H9 (cell line): ENCODE results near the gene AXIN2. TPM values are rescaled to one million over a fixed set of nuclear protein-coding genes. Genes with fewer than 3 reads are reported as not detected.

Experiments used
- DNase-seq: peaks from one replicate; pipeline ENCODE4 v3.0.0-alpha.2; 2017
- H2AFZ ChIP-seq: one replicate; pipeline ENCODE4 v1.6.1; 2013; ENCODE audit warnings: mild to moderate bottlenecking, low read length, control low read depth, moderate library complexity
- H2AK5ac ChIP-seq: 2 replicates; pipeline ENCODE4 v1.6.1; 2013; ENCODE audit warnings: low read length, control low read depth, mixed read lengths; ENCODE audit not compliant: insufficient read length
- H2BK120ac ChIP-seq: one replicate; pipeline ENCODE4 v1.6.1; 2013; ENCODE audit warnings: low read depth, mild to moderate bottlenecking, low read length, control low read depth, inconsistent platforms; ENCODE audit not compliant: poor library complexity, severe bottlenecking
- H2BK12ac ChIP-seq: 2 replicates; pipeline ENCODE4 v1.6.1; 2013; ENCODE audit warnings: low read length, control low read depth, mixed read lengths, low read depth; ENCODE audit not compliant: insufficient read length
- H2BK15ac ChIP-seq: 2 replicates; pipeline ENCODE4 v1.6.1; 2013; ENCODE audit warnings: low read depth, low read length, control low read depth
- H2BK20ac ChIP-seq: one replicate; pipeline ENCODE4 v1.6.1; 2013; ENCODE audit warnings: low read depth, mild to moderate bottlenecking, low read length, control low read depth, inconsistent platforms; ENCODE audit not compliant: poor library complexity, severe bottlenecking
- H2BK5ac ChIP-seq: 2 replicates; pipeline ENCODE4 v1.6.1; 2013; ENCODE audit warnings: low read length, control low read depth, mixed read lengths; ENCODE audit not compliant: insufficient read length
- H3K14ac ChIP-seq: 2 replicates; pipeline ENCODE4 v1.6.1; 2013; ENCODE audit warnings: low read length, control low read depth; ENCODE audit not compliant: insufficient read depth
- H3K18ac ChIP-seq: 2 replicates; pipeline ENCODE4 v1.6.1; 2013; ENCODE audit warnings: low read depth, mild to moderate bottlenecking, mixed read lengths, low read length, control low read depth; ENCODE audit not compliant: insufficient read length
- H3K23ac ChIP-seq: 2 replicates; pipeline ENCODE4 v1.6.1; 2013; ENCODE audit warnings: low read length, control low read depth, mixed read lengths, low read depth; ENCODE audit not compliant: insufficient read length
- H3K23me2 ChIP-seq: 2 replicates; pipeline ENCODE4 v1.6.1; 2013; ENCODE audit warnings: low read depth, mild to moderate bottlenecking, mixed read lengths, low read length, control low read depth; ENCODE audit not compliant: insufficient read length, poor library complexity, severe bottlenecking
- H3K27ac ChIP-seq: 2 replicates; pipeline ENCODE4 v1.5.1; 2013; ENCODE audit warnings: low read length, control low read depth, mixed read lengths, low read depth; ENCODE audit not compliant: insufficient read length
- H3K27me3 ChIP-seq: 2 replicates; pipeline ENCODE4 v1.6.1; 2013; ENCODE audit warnings: low read length, control low read depth, inconsistent platforms; ENCODE audit not compliant: insufficient read depth
- H3K4ac ChIP-seq: 2 replicates; pipeline ENCODE4 v1.6.1; 2013; ENCODE audit warnings: low read depth, mild to moderate bottlenecking, control low read depth, inconsistent platforms, low read length, moderate library complexity
- H3K4me1 ChIP-seq: 2 replicates; pipeline ENCODE4 v1.6.1; 2013; ENCODE audit warnings: low read length, control low read depth, inconsistent platforms; ENCODE audit not compliant: insufficient read depth
- H3K4me2 ChIP-seq: 2 replicates; pipeline ENCODE4 v1.6.1; 2013; ENCODE audit warnings: low read length, control low read depth, mixed read lengths; ENCODE audit not compliant: insufficient read length, insufficient read depth
- H3K56ac ChIP-seq: 2 replicates; pipeline ENCODE4 v1.6.1; 2013; ENCODE audit warnings: low read depth, mild to moderate bottlenecking, mixed read lengths, low read length, control low read depth; ENCODE audit not compliant: insufficient read length
- H3K79me1 ChIP-seq: 2 replicates; pipeline ENCODE4 v1.6.1; 2013; ENCODE audit warnings: low read depth, mild to moderate bottlenecking, moderate library complexity, low read length, control low read depth, inconsistent platforms; ENCODE audit not compliant: insufficient read depth, poor library complexity, severe bottlenecking
- H3K79me2 ChIP-seq: 2 replicates; pipeline ENCODE4 v1.6.1; 2013; ENCODE audit warnings: low read length, control low read depth, inconsistent platforms; ENCODE audit not compliant: insufficient read depth
- H3K9ac ChIP-seq: 2 replicates; pipeline ENCODE4 v1.6.1; 2013; ENCODE audit warnings: low read length, control low read depth, mixed read lengths; ENCODE audit not compliant: insufficient read length; ENCODE audit errors: extremely low read depth
- H3K9me3 ChIP-seq: one replicate; pipeline ENCODE4 v1.6.1; 2013; ENCODE audit warnings: low read depth, low read length, inconsistent platforms; ENCODE audit not compliant: control insufficient read depth
- H3T11ph ChIP-seq: one replicate; pipeline ENCODE4 v1.6.1; 2013; ENCODE audit warnings: mild to moderate bottlenecking, low read length, control low read depth, inconsistent platforms
- H4K20me1 ChIP-seq: one replicate; pipeline ENCODE4 v1.6.1; 2013; ENCODE audit not compliant: control insufficient read depth, insufficient read length, insufficient read depth
- H4K5ac ChIP-seq: 2 replicates; pipeline ENCODE4 v1.6.1; 2013; ENCODE audit warnings: low read depth, mild to moderate bottlenecking, mixed read lengths, low read length, control low read depth; ENCODE audit not compliant: insufficient read length
- H4K8ac ChIP-seq: replicated peaks from 2 replicates; pipeline ENCODE4 v1.6.1; 2013; ENCODE audit warnings: low read length, control low read depth, mixed read lengths, low read depth; ENCODE audit not compliant: insufficient read length
- H4K91ac ChIP-seq: 2 replicates; pipeline ENCODE4 v1.6.1; 2013; ENCODE audit warnings: low read depth, mild to moderate bottlenecking, moderate library complexity, mixed read lengths, low read length, control low read depth; ENCODE audit not compliant: insufficient read length
- H3K27ac Mint-ChIP-seq, 3 experiments: 2 replicates in 2 of 3; 3 replicates in 1 of 3; pipeline ENCODE4 v1.8.0; 2020 to 2021; ENCODE audit warnings: mixed read lengths in 3 of 3, mild to moderate bottlenecking in 1 of 3, moderate library complexity in 1 of 3
- H3K27me3 Mint-ChIP-seq: 2 replicates; pipeline ENCODE4 v1.8.0; 2021; ENCODE audit warnings: low read depth, mild to moderate bottlenecking, moderate library complexity, mixed read lengths
- H3K36me3 Mint-ChIP-seq, 3 experiments: 2 replicates in 2 of 3; 3 replicates in 1 of 3; pipeline ENCODE4 v1.8.0; 2020 to 2021; ENCODE audit warnings: low read depth in 3 of 3, mixed read lengths in 3 of 3; ENCODE audit not compliant: insufficient read depth in 1 of 3
- H3K4me1 Mint-ChIP-seq, 2 experiments: 2 replicates each; pipeline ENCODE4 v1.8.0; 2020; ENCODE audit warnings: mixed read lengths in 2 of 2
- H3K4me3 Mint-ChIP-seq, 2 experiments: 2 replicates in 1 of 2; 3 replicates in 1 of 2; pipeline ENCODE4 v1.8.0; 2020 to 2021; ENCODE audit warnings: mild to moderate bottlenecking in 2 of 2, mixed read lengths in 2 of 2, moderate library complexity in 1 of 2
- H3K9me3 Mint-ChIP-seq, 2 experiments: 2 replicates in 1 of 2; 3 replicates in 1 of 2; pipeline ENCODE4 v1.8.0; 2020; ENCODE audit warnings: mild to moderate bottlenecking in 2 of 2, mixed read lengths in 2 of 2, moderate library complexity in 1 of 2
- WGBS: extraction: QIAGEN DNeasy Blood & Tissue Kit; methylation state at CpG from one replicate; pipeline ENCODE4 v1.1.7; 2013; ENCODE audit warnings: missing lambda C conversion rate, low lambda C conversion rate, mixed read lengths; ENCODE audit not compliant: insufficient read length; ENCODE audit errors: extremely low coverage; 5-methylcytosine and 5-hydroxymethylcytosine counted together
- total RNA-seq: library from RNA; stranded (reverse); gene quantifications from 2 replicates; pipeline ENCODE4 v1.2.1, GENCODE V29; 2021
- TF ChIP-seq, protein P1 (sequence below): fragments of 200-600 bp; sonication (generic); conservative IDR thresholded peaks from 3 replicates; pipeline ENCODE4 v1.8.0; 2021; ENCODE audit warnings: antibody characterized with exemption, mild to moderate bottlenecking

The AXIN2 gene
- total RNA-seq, 1 experiment from 2014 or later = 35.0 TPM

DNA sequence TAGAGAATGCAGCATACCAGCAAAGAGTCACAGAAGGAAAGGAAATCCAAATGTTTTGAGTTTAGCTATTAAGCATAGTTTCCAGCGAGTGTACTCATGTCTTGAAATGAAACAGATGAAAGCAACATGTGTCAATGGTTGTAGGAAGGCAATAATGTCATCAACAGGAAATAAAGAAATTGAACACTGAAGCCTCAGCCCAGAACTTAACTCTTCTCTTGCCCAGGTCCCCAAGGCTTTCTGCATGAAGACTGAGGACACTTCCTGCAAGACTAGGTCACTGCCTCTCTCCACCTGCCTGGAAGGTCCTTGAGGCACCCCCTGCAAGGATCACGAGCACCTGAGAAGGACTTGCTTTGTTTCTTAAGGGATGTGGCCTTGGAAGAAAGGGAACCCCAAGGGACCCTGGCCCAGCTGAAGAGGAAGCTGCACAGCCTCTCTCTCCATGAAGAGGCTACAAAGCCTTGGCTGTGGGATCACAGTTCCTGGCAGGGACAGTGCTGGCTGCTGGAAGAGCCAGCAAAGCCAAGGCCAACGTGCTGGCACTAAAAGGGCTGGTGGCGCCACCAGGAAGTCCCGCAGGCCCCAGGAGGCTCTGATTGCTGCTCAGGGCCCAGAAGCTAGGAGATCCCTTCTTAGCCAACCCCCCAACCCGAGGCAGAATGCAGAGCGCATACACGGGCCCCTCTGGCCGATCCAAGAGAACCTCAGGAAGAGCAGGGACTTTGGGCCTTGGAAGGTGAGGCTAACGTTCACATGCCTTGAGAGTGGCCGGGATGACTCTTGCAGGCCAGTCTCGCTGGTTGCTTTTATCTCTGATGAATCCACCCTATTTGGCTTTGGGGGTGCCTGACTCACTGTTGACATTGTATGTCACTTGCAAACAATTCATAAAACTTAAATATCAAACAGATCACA, 23.4 kb upstream of the AXIN2 start:
- no CpG with 5 or more reads among the region's 12 CpGs for WGBS
- no peak for DNase-seq
- no peak overlapping the region for H3K4ac ChIP-seq

More for the DNA sequence above, 23.4 kb upstream of the AXIN2 start:
- no peaks in the 10 kb centered on the region for H3K79me1 ChIP-seq
- H3K9me3 Mint-ChIP-seq = no peaks in the 10 kb centered on the region; a peak in 1 of 5 replicates
- no peak overlapping the region for H2AFZ ChIP-seq
- no peak overlapping the region for H3K9ac ChIP-seq
- H3K23me2 ChIP-seq = no peaks in the 10 kb centered on the region
- no peaks in the 10 kb centered on the region for H4K20me1 ChIP-seq
- no peak overlapping the region for H3K27ac Mint-ChIP-seq
- no peak overlapping the region for H3K18ac ChIP-seq
- H2BK20ac ChIP-seq = no peak overlapping the region
- H3K27me3 Mint-ChIP-seq = no peaks in the 10 kb centered on the region; the same call in 1 of the 2 replicates
- no peak overlapping the region for H2BK120ac ChIP-seq
- H3K4me3 Mint-ChIP-seq = no peak overlapping the region
- H3K56ac ChIP-seq = no peak overlapping the region
- TF ChIP-seq, protein P1, sequence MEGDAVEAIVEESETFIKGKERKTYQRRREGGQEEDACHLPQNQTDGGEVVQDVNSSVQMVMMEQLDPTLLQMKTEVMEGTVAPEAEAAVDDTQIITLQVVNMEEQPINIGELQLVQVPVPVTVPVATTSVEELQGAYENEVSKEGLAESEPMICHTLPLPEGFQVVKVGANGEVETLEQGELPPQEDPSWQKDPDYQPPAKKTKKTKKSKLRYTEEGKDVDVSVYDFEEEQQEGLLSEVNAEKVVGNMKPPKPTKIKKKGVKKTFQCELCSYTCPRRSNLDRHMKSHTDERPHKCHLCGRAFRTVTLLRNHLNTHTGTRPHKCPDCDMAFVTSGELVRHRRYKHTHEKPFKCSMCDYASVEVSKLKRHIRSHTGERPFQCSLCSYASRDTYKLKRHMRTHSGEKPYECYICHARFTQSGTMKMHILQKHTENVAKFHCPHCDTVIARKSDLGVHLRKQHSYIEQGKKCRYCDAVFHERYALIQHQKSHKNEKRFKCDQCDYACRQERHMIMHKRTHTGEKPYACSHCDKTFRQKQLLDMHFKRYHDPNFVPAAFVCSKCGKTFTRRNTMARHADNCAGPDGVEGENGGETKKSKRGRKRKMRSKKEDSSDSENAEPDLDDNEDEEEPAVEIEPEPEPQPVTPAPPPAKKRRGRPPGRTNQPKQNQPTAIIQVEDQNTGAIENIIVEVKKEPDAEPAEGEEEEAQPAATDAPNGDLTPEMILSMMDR = no peak
- peaks cover 13 to 18% of the 10 kb centered on the region in 2 experiments for H3K4me1 Mint-ChIP-seq
- H3T11ph ChIP-seq = no peak overlapping the region
- no peak overlapping the region for H3K4me2 ChIP-seq
- H2BK5ac ChIP-seq = no peak overlapping the region
- no peak overlapping the region for H4K91ac ChIP-seq
- H3K9me3 ChIP-seq = no peaks in the 10 kb centered on the region
- H3K36me3 Mint-ChIP-seq = peaks cover 0 to 2% (median 0%) of the 10 kb centered on the region in 3 experiments; a peak in 1 of 7 replicates
- no peak overlapping the region for H4K5ac ChIP-seq
- no peak overlapping the region for H3K27ac ChIP-seq
- H3K23ac ChIP-seq = no peak overlapping the region
- H4K8ac ChIP-seq = no peak overlapping the region
- no peaks in the 10 kb centered on the region for H3K27me3 ChIP-seq
- H2BK15ac ChIP-seq = no peak overlapping the region
- H3K4me1 ChIP-seq = peaks cover 6% of the 10 kb centered on the region; the same call in 1 of the 2 replicates
- no peaks in the 10 kb centered on the region for H3K79me2 ChIP-seq
- no peak overlapping the region for H3K14ac ChIP-seq
- H2BK12ac ChIP-seq = no peak overlapping the region
- no peak overlapping the region for H2AK5ac ChIP-seq
